Measurements from ENCODE around the gene SLC26A6. TPM values are rescaled to one million over a fixed set of nuclear protein-coding genes. Genes with fewer than 3 reads are reported as not detected.

SLC26A6 gene, protein sequence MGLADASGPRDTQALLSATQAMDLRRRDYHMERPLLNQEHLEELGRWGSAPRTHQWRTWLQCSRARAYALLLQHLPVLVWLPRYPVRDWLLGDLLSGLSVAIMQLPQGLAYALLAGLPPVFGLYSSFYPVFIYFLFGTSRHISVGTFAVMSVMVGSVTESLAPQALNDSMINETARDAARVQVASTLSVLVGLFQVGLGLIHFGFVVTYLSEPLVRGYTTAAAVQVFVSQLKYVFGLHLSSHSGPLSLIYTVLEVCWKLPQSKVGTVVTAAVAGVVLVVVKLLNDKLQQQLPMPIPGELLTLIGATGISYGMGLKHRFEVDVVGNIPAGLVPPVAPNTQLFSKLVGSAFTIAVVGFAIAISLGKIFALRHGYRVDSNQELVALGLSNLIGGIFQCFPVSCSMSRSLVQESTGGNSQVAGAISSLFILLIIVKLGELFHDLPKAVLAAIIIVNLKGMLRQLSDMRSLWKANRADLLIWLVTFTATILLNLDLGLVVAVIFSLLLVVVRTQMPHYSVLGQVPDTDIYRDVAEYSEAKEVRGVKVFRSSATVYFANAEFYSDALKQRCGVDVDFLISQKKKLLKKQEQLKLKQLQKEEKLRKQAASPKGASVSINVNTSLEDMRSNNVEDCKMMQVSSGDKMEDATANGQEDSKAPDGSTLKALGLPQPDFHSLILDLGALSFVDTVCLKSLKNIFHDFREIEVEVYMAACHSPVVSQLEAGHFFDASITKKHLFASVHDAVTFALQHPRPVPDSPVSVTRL
- total RNA-seq, result 12.3 and 30.5 TPM in 2 replicates

GRCh38 chr3:48635222-48636021 lies at the start of gene SLC26A6:
Gene SLC26A6, minus strand, starts transcription at chr3:48635461. Its CDS starts 68 bp downstream, at chr3:48635393.

DNA sequence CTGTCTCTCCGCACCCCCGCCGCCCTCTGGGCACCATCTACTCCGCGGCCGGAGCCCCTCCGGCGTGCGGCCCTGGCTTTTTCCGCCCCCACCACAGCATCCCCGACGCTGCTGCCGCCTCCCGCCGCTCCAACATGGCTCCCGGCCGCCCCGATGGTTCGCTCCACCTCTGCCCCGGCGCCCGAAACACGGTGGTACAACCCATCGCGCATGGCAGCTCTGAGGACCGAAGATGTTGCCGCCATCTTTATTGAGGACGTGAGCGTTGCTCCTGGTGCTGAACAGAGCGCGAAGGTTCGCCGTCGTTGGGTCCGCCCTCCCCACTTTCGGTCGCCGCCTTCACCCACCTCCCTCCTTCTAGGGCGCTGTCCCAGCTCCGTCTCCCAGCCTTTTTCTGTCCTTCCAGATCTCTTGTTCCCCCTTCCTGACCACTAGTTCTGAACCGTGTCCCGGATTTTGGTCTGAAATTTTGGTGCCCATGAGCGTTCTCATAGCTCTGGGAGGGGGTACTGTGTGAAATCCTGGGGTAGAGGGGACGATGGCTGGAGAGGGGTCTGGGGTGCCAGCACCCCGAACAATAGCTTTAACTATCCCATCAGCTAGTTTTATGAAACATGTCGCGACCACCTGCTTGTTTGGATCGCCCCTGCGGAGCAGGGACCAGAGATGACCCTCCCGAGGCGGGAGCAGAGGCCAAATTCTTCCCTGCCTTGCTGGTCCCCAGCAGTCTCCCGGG lies 27.7 kb upstream of the SLC26A6 start, which contains the start of gene CELSR3:
CELSR3 (minus strand) TSS at position 134 of the 736 bp plus-strand sequence. CDS start 252 bp downstream, outside the sequence.

DNA sequence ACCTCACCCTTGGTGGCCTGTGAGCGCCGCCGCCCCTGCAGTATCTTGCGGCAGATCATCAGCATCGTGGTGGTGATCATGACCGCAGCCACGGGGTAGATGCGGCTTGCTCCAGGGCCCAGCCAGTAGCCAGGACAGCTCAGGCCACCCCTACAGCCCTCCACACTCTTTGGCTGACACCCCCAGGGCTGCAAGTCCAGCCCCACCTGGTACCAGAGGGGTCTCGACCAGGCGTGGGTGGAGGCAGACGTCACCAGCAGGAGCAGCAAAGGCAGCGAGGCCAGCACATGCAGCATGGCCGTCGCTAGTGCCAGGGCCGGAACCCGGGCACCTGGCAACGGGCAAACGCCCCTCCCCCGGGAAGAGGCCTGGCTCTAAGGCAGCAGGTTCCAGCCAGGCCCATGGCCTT lies 13.8 kb downstream of the SLC26A6 start, which contains the start of gene TMEM89:
TMEM89 (minus strand) TSS at position 309 of the 409 bp plus-strand sequence; CDS start at position 296, 13 bp downstream.

GRCh38 chr3:48609088-48610005 lies 25.9 kb downstream of the SLC26A6 start, which contains the start of gene UQCRC1:
Gene UQCRC1, minus strand, starts transcription at chr3:48609646. Its CDS starts 26 bp downstream, at chr3:48609620.

DNA sequence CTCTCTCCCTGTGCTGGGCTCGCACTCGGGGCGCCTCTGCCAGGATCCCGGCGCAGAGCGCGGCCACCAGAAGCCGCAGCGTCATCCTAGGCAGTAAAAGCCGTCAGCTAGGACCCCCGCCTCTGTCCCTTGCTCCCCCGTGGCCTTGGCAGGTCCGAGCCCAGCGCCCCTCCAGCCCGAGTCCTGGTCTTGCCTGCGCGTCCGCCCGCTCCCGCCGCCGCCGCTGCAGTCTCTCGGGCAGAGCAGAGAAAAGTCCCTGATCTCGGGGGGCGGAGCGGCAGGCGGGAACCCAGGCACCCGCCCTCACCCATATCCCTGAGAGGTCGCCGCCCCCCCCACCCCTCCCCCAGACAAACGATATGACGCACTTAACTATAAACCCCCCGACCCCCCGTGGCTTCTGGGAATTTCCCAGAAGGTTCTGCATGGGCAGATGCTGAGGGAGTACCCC lies 40.2 kb downstream of the SLC26A6 start, which contains the start of gene COL7A1:
COL7A1 (minus strand) TSS at position 255 of the 451 bp plus-strand sequence; CDS start at position 85, 170 bp downstream.

Other genes starting within 250 kb of the SLC26A6 start
- 9.0 and 13.3 TPM in 2 replicates for gene PLXNB1, start 205.4 kb downstream of the SLC26A6 start, total RNA-seq
- gene CCDC51, start 195.3 kb downstream of the SLC26A6 start, total RNA-seq, result 20.1 and 24.6 TPM in 2 replicates
- gene TMA7, start 195.2 kb downstream of the SLC26A6 start, total RNA-seq, result 194 and 435 TPM in 2 replicates
- 6.2 and 10.6 TPM in 2 replicates for gene ATRIP, start 188.7 kb downstream of the SLC26A6 start, total RNA-seq
- gene SHISA5, start 131.3 kb downstream of the SLC26A6 start, total RNA-seq, result 89.6 and 208 TPM in 2 replicates
- gene PFKFB4, start 78.7 kb downstream of the SLC26A6 start, total RNA-seq, result 2.9 and 3.0 TPM in 2 replicates
- gene UCN2, start 71.7 kb downstream of the SLC26A6 start, total RNA-seq, result not detected in 2 replicates
- gene COL7A1, start 40.1 kb downstream of the SLC26A6 start, total RNA-seq, result 0.76 and 1.9 TPM in 2 replicates
- 369 and 467 TPM in 2 replicates for gene UQCRC1, start 25.8 kb downstream of the SLC26A6 start, total RNA-seq
- not detected in 2 replicates for gene TMEM89, start 13.7 kb downstream of the SLC26A6 start, total RNA-seq
- gene CELSR3, start 27.4 kb upstream of the SLC26A6 start, total RNA-seq, result under 0.01 and 0.15 TPM in 2 replicates
- 3.6 and 4.7 TPM in 2 replicates for gene NCKIPSD, start 50.5 kb upstream of the SLC26A6 start, total RNA-seq
- gene IP6K2, start 81.8 kb upstream of the SLC26A6 start, total RNA-seq, result 43.9 and 49.4 TPM in 2 replicates
- gene PRKAR2A, start 212.4 kb upstream of the SLC26A6 start, total RNA-seq, result 42.2 and 86.3 TPM in 2 replicates

All from epithelial cell of umbilical artery (primary cell).